ENCODE results near the gene GABRG3. TPM values are rescaled to one million over a fixed set of nuclear protein-coding genes. Genes with fewer than 3 reads are reported as not detected.

The GABRG3 gene
- total and polyA plus RNA-seq, 10 of the 15 experiments (the other 5 are each of a cell fraction or from before 2014, with no cell fraction given) = 0.15 TPM; not detected in 9

- Histone ChIP-seq H3K36me3 (ENCODE audit: control insufficient read depth in 2 of 2, insufficient read depth in 2 of 2, low read length in 1 of 2) (no peaks in the 10 kb centered on the region), H3K79me2 (ENCODE audit: control insufficient read depth, insufficient read depth, low read length) (no peaks in the 10 kb centered on the region), H4K20me1 (ENCODE audit: control insufficient read depth, insufficient read depth) (no peaks in the 10 kb centered on the region), H3K4me3 (no peak overlapping the region), H3K4me2 (ENCODE audit: control insufficient read depth, insufficient read depth) (no peak overlapping the region), H3K4me1 (ENCODE audit: control insufficient read depth, insufficient read depth, low read length) (no peaks in the 10 kb centered on the region), H3K9ac (ENCODE audit: control insufficient read depth, insufficient read depth, low read length) (no peak overlapping the region), H3K9me3 (replicated peaks; ENCODE audit: control insufficient read depth, insufficient read depth, low read length) (peaks cover 1% of the 10 kb centered on the region; the same call in 2 of the 3 replicates), H3K27ac (ENCODE audit: control insufficient read depth, insufficient read depth) (no peak overlapping the region), H2AFZ (ENCODE audit: control insufficient read depth, low read depth, low read length) (no peak overlapping the region), H3K27me3 (replicated peaks in 1 of 2; ENCODE audit: control insufficient read depth in 2 of 2, insufficient read depth in 2 of 2, low read length in 1 of 2) (no peaks in the 10 kb centered on the region)
- CTCF ChIA-PET = no interaction called here
- POLR2A ChIA-PET = no interaction called here
- no peak for DNase-seq (ENCODE audit: low read depth, low spot score)
- TF ChIP-seq MYB (IDR thresholded peaks at IDR 0.05; ENCODE audit: borderline replicate concordance, low read depth, low read length) (no peak), IKZF1 (conservative IDR thresholded peaks at IDR 0.05) (no peak), CHD4 (IDR thresholded peaks at IDR 0.05) (no peak), MYC (IDR thresholded peaks at IDR 0.05; ENCODE audit: insufficient read depth, insufficient read length, insufficient replicate concordance, low read length, severe bottlenecking) (no peak), LARP7 (IDR thresholded peaks at IDR 0.05) (no peak), ZBTB4 (CRISPR knock-in tag; IDR thresholded peaks at IDR 0.05) (no peak), RFX5 (IDR thresholded peaks at IDR 0.05; ENCODE audit: low read depth, low read length) (no peak), HSF1 (IDR thresholded peaks at IDR 0.05; ENCODE audit: low read depth, low read length) (no peak), RAD21 (IDR thresholded peaks at IDR 0.05; ENCODE audit: insufficient read depth, low read depth, low read length) (no peak), HDAC2 (IDR thresholded peaks at IDR 0.05) (no peak), BHLHE40 (IDR thresholded peaks at IDR 0.05; ENCODE audit: borderline replicate concordance in 1 of 2, low read depth in 2 of 2, low read length in 1 of 2) (no peak), IRF4 (IDR thresholded peaks at IDR 0.05; ENCODE audit: low read depth, low read length) (no peak), NBN (IDR thresholded peaks at IDR 0.05) (no peak), NFYB (IDR thresholded peaks at IDR 0.05; ENCODE audit: insufficient read depth, low read depth, low read length) (no peak)
- TF ChIP-seq, protein P1, sequence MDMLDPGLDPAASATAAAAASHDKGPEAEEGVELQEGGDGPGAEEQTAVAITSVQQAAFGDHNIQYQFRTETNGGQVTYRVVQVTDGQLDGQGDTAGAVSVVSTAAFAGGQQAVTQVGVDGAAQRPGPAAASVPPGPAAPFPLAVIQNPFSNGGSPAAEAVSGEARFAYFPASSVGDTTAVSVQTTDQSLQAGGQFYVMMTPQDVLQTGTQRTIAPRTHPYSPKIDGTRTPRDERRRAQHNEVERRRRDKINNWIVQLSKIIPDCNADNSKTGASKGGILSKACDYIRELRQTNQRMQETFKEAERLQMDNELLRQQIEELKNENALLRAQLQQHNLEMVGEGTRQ (IDR thresholded peaks at IDR 0.05; ENCODE audit: borderline replicate concordance, low read depth, low read length) = no peak
- TF ChIP-seq, protein P2, sequence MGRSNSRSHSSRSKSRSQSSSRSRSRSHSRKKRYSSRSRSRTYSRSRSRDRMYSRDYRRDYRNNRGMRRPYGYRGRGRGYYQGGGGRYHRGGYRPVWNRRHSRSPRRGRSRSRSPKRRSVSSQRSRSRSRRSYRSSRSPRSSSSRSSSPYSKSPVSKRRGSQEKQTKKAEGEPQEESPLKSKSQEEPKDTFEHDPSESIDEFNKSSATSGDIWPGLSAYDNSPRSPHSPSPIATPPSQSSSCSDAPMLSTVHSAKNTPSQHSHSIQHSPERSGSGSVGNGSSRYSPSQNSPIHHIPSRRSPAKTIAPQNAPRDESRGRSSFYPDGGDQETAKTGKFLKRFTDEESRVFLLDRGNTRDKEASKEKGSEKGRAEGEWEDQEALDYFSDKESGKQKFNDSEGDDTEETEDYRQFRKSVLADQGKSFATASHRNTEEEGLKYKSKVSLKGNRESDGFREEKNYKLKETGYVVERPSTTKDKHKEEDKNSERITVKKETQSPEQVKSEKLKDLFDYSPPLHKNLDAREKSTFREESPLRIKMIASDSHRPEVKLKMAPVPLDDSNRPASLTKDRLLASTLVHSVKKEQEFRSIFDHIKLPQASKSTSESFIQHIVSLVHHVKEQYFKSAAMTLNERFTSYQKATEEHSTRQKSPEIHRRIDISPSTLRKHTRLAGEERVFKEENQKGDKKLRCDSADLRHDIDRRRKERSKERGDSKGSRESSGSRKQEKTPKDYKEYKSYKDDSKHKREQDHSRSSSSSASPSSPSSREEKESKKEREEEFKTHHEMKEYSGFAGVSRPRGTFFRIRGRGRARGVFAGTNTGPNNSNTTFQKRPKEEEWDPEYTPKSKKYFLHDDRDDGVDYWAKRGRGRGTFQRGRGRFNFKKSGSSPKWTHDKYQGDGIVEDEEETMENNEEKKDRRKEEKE (IDR thresholded peaks at IDR 0.05) = no peak
- in situ Hi-C loops (cut with MboI) (no loop called here), intact Hi-C loops (cut with micrococcal nuclease; ENCODE audit: unreplicated experiment) (no loop called here)
- BruUV-seq (replicated peaks) = no TSS peak
- SMC1A ChIA-PET (ENCODE audit: uncharacterized antibody, unreplicated experiment) = no interaction called here
- WGBS (ENCODE audit: insufficient coverage, insufficient replicate concordance, low lambda C conversion rate, missing lambda C conversion rate) = 13% methylated on average over 5 of the region's 5 CpGs
- RAD21 ChIA-PET (ENCODE audit: unreplicated experiment) = no interaction called here
- FAIRE-seq = no peak
- ATAC-seq = no peak
Measured at GRCh38 chr15:26939398-26939797, 31.6 kb upstream of the GABRG3 start.
